Measurements from ENCODE around the gene CSK.

The CSK gene

DNA sequence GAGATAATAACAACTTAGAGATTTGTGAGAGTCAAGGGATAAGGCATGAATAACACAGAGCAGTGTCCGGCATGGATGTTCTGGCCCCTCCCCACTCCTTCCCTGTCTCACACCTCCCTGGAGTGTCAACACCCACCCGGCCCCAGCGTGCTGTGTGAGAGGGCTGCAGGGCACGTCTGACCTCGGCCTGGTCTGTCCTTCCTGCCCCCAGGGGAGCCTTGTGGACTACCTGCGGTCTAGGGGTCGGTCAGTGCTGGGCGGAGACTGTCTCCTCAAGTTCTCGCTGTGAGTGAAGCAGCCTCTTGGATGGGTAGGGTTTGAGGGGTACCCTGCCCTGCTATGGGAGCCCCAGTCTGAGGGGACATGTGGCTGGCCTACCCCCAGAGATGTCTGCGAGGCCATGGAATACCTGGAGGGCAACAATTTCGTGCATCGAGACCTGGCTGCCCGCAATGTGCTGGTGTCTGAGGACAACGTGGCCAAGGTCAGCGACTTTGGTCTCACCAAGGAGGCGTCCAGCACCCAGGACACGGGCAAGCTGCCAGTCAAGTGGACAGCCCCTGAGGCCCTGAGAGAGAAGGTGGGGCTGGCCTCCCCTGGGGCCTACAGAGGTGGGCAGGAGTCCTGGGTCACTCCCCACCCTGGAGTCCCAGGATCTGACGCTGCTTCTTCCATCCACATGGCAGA is 19.6 kb downstream of the CSK start:
- no peak for DNase-seq (ENCODE audit: low read depth)

DNA sequence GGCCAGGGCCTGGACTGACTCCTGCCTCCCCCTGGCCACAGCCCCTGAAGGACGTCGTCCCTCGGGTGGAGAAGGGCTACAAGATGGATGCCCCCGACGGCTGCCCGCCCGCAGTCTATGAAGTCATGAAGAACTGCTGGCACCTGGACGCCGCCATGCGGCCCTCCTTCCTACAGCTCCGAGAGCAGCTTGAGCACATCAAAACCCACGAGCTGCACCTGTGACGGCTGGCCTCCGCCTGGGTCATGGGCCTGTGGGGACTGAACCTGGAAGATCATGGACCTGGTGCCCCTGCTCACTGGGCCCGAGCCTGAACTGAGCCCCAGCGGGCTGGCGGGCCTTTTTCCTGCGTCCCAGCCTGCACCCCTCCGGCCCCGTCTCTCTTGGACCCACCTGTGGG is 20.4 kb downstream of the CSK start:
- no peak for DNase-seq (ENCODE audit: low read depth)

DNA sequence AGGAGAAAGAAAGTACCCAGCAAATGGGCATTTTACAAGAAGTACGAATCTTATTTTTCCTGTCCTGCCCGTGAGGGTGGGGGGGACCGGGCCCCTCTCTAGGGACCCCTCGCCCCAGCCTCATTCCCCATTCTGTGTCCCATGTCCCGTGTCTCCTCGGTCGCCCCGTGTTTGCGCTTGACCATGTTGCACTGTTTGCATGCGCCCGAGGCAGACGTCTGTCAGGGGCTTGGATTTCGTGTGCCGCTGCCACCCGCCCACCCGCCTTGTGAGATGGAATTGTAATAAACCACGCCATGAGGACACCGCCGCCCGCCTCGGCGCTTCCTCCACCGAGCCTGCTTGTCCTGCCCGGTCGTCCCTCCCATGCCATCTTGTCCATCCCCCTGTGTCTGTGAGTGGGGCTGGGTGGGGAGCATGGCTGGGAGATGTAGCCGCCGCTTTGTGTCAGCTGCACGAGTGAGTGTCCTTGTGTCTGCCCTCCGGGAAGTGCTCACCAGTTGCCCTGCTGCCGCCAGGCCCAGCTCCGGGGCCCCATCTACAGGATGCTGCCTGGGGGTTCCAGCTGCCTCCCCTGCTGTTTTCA is 21.1 kb downstream of the CSK start:
- no peak for DNase-seq (ENCODE audit: low read depth)

DNA sequence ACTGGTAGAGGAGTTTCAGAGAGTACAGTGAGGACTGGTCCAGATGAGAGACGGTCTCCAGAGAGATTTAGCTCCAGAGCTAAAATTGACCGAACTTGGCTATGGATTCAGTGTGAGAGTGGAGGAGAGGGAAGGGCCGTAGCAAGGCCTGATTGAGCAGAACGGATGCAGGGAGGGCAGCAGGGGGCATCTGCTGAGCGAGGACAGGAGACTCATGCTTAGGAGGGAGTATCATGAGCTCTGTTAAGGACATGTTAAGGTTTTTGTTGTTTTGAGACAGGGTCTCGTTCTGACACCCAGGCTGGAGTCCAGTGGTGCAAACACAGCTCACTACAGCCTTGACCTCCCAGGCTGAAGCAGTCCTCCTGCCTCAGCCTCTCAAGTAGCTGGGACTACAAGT is 23.1 kb downstream of the CSK start:
- DNase-seq (ENCODE audit: low read depth): no peak

DNA sequence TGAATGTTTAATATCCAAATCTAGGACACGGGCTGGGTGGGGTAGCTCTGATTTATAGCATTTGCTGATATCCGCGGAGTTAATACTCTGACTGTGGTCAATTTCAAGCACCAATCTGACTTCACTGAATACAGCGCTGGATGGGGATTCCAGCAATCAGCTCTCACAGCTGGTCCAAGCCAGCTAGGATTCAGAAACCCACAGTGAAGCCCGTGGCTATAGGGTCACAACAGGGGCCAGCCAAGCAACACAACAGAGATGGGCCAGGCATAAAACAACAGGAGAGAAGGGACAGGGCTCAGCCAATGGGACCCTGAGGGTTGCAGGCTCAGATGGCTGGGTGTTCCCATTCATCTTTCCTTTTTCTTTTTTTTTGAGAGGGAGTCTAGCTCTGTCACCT is 25.4 kb downstream of the CSK start:
- no peak for DNase-seq (ENCODE audit: low read depth)

DNA sequence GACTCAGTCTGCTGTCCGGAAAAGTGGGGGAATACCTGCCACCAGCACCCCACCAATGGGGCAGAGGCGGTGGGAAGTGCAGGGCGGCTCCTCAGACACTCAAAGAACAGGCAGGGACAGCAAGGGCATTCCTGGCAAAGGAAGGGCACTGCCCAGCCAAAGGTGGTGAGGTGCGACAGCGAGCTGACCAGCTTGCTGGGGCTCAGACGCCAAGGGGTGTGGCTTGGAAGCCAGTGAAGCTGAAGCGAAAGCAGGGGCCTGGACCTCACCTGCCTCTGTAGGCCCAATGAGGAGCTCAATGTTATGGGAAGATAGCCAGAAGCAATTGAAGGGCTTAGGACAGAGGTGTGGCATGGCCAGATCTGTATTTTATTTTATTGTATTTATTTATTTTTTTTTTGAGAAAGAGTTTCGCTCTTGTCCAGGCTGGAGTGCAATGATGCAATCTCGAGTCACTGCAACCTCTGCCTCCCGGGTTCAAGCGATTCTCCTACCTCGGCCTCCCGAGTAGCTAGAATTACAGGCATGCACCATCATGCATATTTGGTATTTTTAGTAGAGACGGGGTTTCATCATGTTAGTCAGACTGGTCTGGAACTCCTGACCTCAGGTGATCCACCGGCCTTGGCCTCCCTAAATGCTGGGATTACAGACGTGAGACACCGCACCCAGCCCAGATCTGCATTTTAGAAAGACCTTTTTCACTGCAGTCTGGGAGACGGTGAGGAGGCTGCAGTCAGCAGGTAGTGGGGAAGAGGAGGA is 26.4 kb downstream of the CSK start:
- no peak for DNase-seq (ENCODE audit: low read depth)

DNA sequence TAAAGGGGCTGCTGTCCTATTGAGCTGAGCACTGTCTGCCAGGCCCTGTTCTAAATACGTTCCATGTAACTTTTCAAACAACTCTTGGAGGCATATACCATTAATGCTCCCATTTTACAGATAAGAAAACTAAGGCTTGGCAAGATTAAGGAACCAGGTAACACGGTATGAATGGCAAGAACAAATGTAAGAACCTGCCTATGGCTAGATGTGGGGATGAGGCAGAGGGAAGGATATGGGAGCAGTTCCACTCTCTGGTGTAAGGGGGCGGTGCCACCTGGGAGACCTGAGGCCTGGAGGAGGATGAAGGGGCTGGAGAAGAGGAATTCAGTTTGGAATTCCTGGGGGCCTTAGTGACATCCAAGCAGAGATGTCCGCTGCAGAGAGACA is 27.0 kb downstream of the CSK start:
- no peak for DNase-seq (ENCODE audit: low read depth)

DNA sequence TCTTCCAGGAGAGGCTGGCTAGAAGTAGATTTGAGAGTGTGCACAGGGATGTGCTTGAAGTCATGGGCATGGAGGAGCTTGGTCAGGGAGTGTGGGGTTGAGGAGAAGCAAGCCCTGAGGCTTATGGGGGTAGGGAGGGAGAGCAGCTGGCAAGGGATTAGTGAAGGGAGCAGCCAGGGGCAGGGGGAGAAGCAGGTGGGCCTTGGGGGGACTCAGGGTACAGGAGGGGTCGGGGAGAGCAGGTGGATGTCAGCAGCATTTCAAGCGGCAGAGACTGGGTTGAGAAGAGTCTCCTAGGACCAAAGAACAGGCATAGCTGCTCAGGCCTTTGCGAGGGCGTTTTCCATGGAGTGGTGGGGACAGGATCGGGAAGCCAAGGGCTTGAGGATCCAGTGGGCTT is 27.4 kb downstream of the CSK start:
- no peak for DNase-seq (ENCODE audit: low read depth)

DNA sequence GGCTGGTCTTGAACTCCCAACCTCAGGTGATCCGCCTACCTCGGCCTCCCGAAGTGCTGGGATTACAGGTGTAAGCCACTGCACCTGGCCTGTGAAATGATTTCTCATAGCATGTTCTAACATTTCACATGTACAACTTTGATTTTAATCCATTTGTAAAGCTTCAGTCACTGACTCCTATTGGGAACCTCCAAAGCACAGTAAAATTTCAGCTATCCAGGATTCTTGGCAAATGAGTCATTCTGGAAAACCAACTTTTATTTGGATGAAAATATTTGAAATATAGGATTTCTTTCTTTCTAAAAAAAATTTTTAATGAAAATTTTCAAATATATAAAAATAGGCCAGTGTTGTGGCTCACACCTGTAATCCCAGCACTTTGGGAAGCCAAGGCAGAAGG is 28.1 kb downstream of the CSK start:
- DNase-seq (ENCODE audit: low read depth): no peak

DNA sequence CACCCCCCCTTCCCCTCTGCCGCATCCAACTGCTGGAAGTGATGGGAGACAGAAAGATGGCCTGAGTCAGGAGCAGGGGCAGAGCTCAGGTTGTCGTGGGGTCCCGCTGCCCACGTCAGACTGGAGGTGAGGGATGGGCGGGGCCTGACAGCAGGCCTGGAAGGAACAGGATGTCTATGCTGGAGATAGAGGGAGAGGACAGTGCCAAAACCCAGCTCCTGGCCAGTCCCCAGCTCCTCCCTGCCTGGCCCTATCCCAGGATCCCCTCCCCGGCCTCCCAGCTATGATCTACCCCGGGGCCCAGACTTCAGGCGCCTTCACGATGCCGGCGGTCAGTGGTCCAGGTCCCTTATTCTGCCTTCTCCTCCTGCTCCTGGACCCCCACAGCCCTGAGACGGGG is 30.7 kb downstream of the CSK start, which contains the start of gene LMAN1L:
TSS of gene LMAN1L (plus strand) at position 303 of the 400 bp plus-strand sequence. CDS start at position 323, 20 bp downstream.
- no peak for DNase-seq (ENCODE audit: low read depth)

DNA sequence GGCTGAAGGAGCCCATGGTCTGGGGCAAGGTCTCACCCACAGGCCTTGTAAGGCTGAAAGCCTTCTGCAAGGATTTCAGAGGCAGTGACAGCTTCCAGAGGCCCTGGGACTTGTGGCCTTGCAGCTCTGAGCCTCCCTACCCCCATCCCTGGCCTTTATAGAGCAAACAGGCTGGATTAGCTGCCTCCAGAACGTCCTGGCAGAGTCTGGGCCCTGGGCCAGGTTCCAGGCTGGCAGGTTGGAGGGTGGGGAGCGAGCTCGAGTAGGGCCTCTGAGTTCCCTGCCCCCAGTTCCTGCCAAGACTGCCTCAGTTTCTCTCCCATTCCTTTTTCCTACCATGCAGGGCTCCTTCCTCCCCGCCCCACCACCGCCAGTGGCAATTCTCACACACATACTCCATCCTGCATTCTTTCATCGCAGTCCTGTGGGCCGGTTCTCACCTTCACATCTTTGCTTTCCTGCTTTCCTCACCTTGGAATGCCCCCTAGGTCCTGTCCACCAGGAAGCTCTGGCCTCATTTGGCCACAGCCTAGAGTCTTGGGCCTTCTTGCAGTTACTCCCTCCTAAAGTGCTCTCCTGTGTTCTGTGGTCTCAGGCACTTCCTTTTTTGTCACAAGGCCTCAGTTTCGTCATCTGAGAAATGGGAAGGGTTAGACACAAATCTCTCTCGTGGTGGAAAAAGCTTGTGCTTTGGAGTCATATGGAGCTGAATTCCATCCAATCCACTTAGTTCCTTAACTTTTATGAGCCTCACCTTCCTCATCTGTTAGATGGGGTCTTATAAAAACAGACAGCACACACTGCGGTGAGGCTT is 33.4 kb downstream of the CSK start:
- DNase-seq (ENCODE audit: low read depth): no peak

DNA sequence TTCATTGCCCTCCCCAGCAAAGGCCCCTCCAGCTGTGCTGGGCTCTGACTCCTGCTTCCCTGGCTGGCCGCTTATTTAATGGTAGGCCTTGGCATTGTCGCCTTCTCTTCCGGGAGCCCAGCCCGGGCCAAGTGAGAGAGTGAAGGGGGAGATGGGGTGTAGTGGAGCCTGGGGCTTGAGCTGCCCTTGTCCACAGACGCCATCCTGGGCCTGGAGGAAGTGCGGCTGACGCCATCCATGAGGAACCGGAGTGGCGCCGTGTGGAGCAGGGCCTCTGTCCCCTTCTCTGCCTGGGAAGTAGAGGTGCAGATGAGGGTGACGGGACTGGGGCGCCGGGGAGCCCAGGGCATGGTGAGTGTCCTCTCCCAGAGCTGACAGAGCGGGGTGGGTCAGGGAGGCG is 34.1 kb downstream of the CSK start:
- DNase-seq (ENCODE audit: low read depth): no peak

DNA sequence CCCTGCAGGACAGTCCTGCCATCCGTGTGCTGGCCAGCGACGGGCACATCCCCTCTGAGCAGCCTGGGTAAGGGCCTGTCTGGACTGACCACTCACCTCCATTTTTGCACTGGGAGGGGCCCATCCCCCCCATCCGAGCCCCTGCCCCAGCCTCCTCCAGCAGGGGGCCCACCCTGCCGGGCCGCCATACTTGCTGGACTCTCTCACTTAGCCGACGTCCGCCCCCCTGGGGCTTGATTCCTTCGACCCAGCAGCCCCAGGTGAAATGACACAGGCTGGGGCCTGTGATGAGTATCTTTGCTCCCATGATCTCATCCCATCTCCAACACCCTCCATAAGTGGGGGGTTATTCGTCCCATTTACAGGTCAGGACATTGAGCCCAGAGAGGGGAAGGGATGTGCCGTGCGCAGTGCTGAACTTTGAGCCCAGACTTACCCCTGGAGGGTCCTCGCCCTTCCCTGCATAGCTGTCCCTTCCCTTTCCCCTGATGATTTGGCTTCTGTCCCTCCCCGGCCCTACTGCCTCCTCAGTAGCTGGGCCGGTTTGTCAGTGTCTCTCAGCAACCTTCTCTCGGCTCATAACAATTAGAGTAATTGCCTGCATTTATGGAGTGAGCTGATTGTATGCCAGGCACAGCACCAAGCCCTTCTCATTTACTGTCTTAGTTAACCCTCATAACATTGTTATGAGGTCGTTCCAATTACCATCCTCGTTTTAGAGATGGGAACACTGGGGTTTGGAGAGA is 34.9 kb downstream of the CSK start:
- no peak for DNase-seq (ENCODE audit: low read depth)

DNA sequence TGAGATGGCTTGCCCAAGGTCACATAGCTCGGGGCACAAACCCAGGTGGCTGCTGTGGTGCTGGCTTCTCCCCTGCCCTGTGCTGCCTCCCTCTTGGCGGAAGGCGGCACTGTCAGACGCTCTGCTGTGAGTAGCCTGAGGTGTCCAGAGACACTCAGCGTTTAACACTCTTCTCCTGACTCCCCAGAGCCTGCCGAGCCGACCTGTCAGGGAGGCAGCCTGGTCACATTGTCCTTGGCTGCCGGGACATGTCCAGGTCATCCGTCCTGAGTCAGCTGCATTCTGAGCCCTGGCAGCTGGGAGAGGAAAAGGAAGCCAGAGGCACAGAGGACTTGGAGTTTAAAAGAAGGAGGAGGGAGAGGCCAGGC is 35.5 kb downstream of the CSK start:
- DNase-seq (ENCODE audit: low read depth): no peak

DNA sequence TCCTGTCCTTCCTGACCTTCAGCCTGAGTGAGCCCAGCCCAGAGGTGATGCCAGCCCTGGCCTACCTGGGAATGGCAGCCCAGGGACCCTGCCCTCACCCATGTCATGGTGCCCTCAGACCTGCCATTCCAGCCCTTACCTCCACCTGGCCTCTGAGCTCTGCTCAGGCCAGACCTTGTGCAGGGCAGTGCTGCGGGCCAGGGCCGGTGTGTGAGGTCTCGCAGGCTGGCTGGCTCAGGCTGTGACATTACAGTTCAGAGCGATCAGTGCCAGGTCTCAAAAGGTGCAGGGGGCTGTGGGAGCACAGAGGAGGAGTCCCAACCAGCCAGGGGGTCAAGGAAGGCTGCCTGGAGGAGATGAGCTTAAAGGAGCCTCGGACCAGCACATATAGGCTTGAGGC is 38.2 kb downstream of the CSK start:
- no peak for DNase-seq (ENCODE audit: low read depth)

DNA sequence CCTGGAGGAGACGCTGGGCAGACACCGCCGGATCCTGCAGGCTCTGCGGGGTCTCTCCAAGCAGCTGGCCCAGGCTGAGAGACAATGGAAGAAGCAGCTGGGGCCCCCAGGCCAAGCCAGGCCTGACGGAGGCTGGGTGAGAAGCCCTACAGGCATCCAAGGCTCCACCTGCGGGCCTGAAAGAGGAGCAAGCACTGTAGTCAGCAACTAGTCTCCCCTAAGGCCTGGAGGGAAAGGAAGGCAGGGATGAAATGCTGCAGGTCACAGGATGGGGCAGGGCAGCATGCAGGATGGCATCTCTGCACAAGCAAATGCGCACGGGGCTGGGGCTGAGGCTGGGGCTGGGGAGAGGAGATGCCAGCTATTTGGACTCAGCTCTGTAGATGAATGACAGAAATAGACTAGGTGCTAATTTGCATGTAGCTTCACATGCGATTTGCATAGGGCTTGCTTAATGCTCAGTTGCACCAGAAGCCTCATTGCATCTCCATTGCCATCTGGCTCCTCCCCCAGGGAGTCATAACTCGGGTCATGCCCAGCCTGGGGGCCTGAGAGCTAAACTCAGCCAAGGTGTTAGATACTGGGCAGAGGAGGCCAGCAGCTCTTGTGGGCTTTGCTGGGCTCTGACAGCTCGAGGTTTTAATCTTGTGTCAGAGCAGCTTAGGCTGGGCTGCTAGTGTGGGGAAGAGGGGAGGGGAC is 39.4 kb downstream of the CSK start:
- no peak for DNase-seq (ENCODE audit: low read depth)

DNA sequence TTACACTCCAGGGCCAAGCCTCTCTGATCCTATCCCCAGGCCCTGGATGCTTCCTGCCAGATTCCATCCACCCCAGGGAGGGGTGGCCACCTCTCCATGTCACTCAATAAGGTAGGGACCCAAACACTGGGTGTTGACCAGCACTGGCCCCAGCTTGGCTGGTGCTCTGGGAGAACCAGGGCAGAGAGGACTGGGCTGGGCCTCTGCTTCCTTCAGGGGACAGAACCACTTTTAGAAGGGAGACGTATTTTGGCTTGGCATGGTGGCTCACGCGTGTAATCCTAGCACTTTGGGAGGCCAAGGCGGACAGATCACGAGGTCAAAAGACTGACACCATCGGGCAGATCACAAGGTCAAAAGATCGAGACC is 39.9 kb downstream of the CSK start:
- no peak for DNase-seq (ENCODE audit: low read depth)

DNA sequence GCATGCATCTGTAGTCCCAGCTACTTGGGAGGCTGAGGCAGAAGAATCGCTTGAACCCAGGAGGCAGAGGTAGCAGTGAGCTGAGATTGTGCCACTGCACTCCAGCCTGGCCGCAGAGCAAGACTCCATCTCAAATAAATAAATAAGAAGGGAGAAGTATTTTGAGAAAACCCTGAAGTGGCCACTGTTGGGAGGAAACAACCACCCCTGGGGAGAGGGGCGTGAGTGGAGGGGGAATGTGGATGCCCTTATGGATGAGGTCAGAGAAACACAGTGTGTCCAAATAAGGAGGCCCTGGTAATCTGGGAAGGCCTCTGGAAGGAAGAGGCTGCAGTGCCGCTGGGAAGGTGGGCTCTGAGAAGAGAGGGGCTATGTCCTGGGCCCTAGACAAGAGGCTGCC is 40.4 kb downstream of the CSK start:
- no peak for DNase-seq (ENCODE audit: low read depth)

DNA sequence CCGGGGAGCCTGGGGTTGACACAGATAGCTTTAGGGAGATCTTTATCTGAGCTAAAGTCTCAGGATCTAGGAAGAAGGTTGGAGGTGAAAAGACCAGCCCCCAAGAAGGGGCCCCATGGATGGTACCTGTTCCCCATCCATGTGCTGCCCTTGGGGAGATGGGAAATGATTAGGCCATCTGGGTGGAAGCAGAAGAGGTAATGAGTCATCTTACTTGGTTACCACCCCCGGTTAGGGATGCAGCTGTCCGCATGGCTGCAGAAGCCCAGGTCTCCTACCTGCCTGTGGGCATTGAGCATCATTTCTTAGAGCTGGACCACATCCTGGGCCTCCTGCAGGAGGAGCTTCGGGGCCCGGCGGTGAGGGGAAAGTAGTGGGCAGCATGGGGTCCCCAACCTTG is 41.4 kb downstream of the CSK start:
- no peak for DNase-seq (ENCODE audit: low read depth)

DNA sequence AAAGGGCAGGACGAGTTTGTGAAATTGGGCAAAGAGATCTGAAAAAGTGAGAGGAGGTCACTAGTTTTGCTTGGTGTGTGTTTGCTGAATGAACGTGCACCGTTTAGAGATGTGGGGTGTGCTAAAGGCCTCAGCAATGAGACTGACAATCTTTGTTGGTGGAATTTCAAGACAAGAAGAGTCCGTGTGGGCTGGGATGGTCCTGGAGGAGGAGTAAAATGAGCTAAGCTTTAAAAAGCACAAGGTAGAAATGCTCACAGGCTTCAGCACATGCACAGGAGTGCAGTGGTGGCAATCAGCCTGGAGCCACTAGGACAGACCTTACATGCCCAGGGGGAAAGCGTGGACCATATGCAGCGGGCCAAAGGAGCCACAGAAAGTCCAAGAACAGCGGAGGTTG is 43.1 kb downstream of the CSK start:
- no peak for DNase-seq (ENCODE audit: low read depth)

DNA sequence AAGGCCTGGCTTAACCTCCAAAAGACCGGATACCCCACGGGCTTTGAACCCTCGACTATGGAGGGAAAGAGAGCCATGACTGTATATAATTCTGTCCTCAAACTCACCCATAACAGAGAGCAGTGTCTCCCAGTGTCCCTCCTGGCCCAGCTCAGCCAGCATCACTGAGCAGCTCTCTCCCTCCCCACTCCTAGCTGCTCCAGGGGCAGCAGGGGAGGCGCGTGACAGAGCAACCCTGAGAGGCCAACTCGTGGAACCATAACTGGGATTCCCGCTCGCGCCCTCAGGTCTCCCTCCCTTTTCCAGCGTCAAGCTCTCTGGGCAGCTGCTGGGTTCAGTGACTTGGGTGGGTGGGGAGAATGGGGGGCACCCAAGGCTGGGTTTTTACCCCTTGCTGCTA is 44.0 kb downstream of the CSK start:
- DNase-seq (ENCODE audit: low read depth): no peak
